Measurements from ENCODE around the gene FSD1L. TPM values are rescaled to one million over a fixed set of nuclear protein-coding genes. Genes with fewer than 3 reads are reported as not detected.

The FSD1L gene
- polyA plus RNA-seq, 1 donor (not counting 4 experiments of a cell fraction or from before 2014, with no cell fraction given): 5.2 TPM

GRCh38 chr9:105418588-105419500 lies 29.0 kb upstream of the FSD1L start:
- no peaks in the 10 kb centered on the region for H3K79me2 ChIP-seq (ENCODE audit: control insufficient read depth, insufficient read depth, low read length)
- TF ChIP-seq CTCF (optimal IDR thresholded peaks at IDR 0.05 in 1 of 3, IDR thresholded peaks at IDR 0.05 in 1 of 3, conservative IDR thresholded peaks at IDR 0.05 in 1 of 3; ENCODE audit: extremely low read depth in 1 of 3, insufficient read depth in 2 of 3, low read length in 3 of 3) (no peak), EZH2 (IDR thresholded peaks at IDR 0.05; ENCODE audit: low read length) (no peak)
- no peaks in the 10 kb centered on the region for H3K36me3 ChIP-seq (ENCODE audit: control insufficient read depth in 2 of 2, extremely low read depth in 1 of 2, insufficient read depth in 2 of 2, low read length in 2 of 2)
- FAIRE-seq (no peak), DNase-seq (ENCODE audit: low read depth, low spot score) (no peak)
- H3K9ac ChIP-seq (ENCODE audit: control insufficient read depth, extremely low read depth, insufficient read depth, low read length): no peak overlapping the region
- no peaks in the 10 kb centered on the region for H3K9me3 ChIP-seq (ENCODE audit: control insufficient read depth, low read depth, low read length)
- H3K27ac ChIP-seq (ENCODE audit: control insufficient read depth, insufficient read depth, low read length): no peak overlapping the region
- no peak overlapping the region for H3K4me3 ChIP-seq (ENCODE audit: control insufficient read depth in 2 of 3, extremely low read depth in 1 of 3, insufficient read depth in 2 of 3, low read depth in 1 of 3, low read length in 3 of 3)
- H3K4me1 ChIP-seq (ENCODE audit: control insufficient read depth, extremely low read depth, insufficient read depth, low read length): no peaks in the 10 kb centered on the region
- no peaks in the 10 kb centered on the region for H3K9me1 ChIP-seq (ENCODE audit: control insufficient read depth, extremely low read depth, insufficient read depth, low read length)
- H3K27me3 ChIP-seq (ENCODE audit: control insufficient read depth, extremely low read depth, insufficient read depth, low read length): no peaks in the 10 kb centered on the region
- no peak overlapping the region for H3K4me2 ChIP-seq (ENCODE audit: control insufficient read depth, extremely low read depth, insufficient read depth, low read depth, low read length)
- dilution Hi-C loops (cut with MboI; ENCODE audit: extremely low pct_ligation_motif_present, low sequenced_read_pairs): no loop called here
- no peaks in the 10 kb centered on the region for H4K20me1 ChIP-seq (ENCODE audit: control insufficient read depth, extremely low read depth, insufficient read depth, low read length)
- no peak overlapping the region for H2AFZ ChIP-seq (ENCODE audit: control insufficient read depth, low read length)

GRCh38 chr9:105419816-105420597 lies 27.8 kb upstream of the FSD1L start:
- no peak for FAIRE-seq
- TF ChIP-seq CTCF (optimal IDR thresholded peaks at IDR 0.05 in 1 of 3, IDR thresholded peaks at IDR 0.05 in 1 of 3, conservative IDR thresholded peaks at IDR 0.05 in 1 of 3; ENCODE audit: extremely low read depth in 1 of 3, insufficient read depth in 2 of 3, low read length in 3 of 3): no peak
- TF ChIP-seq EZH2 (IDR thresholded peaks at IDR 0.05; ENCODE audit: low read length): no peak

More at GRCh38 chr9:105419816-105420597, 27.8 kb upstream of the FSD1L start:
- no peak overlapping the region for H3K9ac ChIP-seq (ENCODE audit: control insufficient read depth, extremely low read depth, insufficient read depth, low read length)
- no peak for DNase-seq (ENCODE audit: low read depth, low spot score)
- no peaks in the 10 kb centered on the region for H3K36me3 ChIP-seq (ENCODE audit: control insufficient read depth in 2 of 2, extremely low read depth in 1 of 2, insufficient read depth in 2 of 2, low read length in 2 of 2)
- no peaks in the 10 kb centered on the region for H3K4me1 ChIP-seq (ENCODE audit: control insufficient read depth, extremely low read depth, insufficient read depth, low read length)
- no peak overlapping the region for H3K4me3 ChIP-seq (ENCODE audit: control insufficient read depth in 2 of 3, extremely low read depth in 1 of 3, insufficient read depth in 2 of 3, low read depth in 1 of 3, low read length in 3 of 3)
- no peaks in the 10 kb centered on the region for H3K9me3 ChIP-seq (ENCODE audit: control insufficient read depth, low read depth, low read length)
- H3K79me2 ChIP-seq (ENCODE audit: control insufficient read depth, insufficient read depth, low read length): no peaks in the 10 kb centered on the region
- dilution Hi-C loops (cut with MboI; ENCODE audit: extremely low pct_ligation_motif_present, low sequenced_read_pairs): no loop called here
- no peaks in the 10 kb centered on the region for H3K27me3 ChIP-seq (ENCODE audit: control insufficient read depth, extremely low read depth, insufficient read depth, low read length)
- H2AFZ ChIP-seq (ENCODE audit: control insufficient read depth, low read length): no peak overlapping the region
- H3K9me1 ChIP-seq (ENCODE audit: control insufficient read depth, extremely low read depth, insufficient read depth, low read length): no peaks in the 10 kb centered on the region
- H3K27ac ChIP-seq (ENCODE audit: control insufficient read depth, insufficient read depth, low read length): no peak overlapping the region
- no peak overlapping the region for H3K4me2 ChIP-seq (ENCODE audit: control insufficient read depth, extremely low read depth, insufficient read depth, low read depth, low read length)
- H4K20me1 ChIP-seq (ENCODE audit: control insufficient read depth, extremely low read depth, insufficient read depth, low read length): no peaks in the 10 kb centered on the region
